Tibial nerve (tissue), 4 donors: ENCODE results near the gene FAM131A. TPM values are rescaled to one million over a fixed set of nuclear protein-coding genes. Genes with fewer than 3 reads are reported as not detected.

ENCODE experiments used
- DNase-seq, 2 donors: peaks; one replicate each; pipeline ENCODE4 v3.0.0-alpha.2; 2019; ENCODE audit warnings: low spot score in 2 of 2
- H3K27ac ChIP-seq, 4 donors: fragments of 200-600 bp; sonication (generic) in 3 of 4; one replicate each; pipeline ENCODE4 v1.5.1; 2017 to 2019; ENCODE audit warnings: mild to moderate bottlenecking in 1 of 4
- H3K27me3 ChIP-seq, 2 donors: fragments of 200-600 bp; sonication (generic) in 1 of 2; one replicate each; pipeline versions ENCODE4 v1.5.1 to v1.6.0; 2017 to 2019
- H3K36me3 ChIP-seq, 3 donors: fragments of 200-600 bp; sonication (generic); one replicate each; pipeline ENCODE4 v1.5.1; 2018 to 2019
- H3K4me1 ChIP-seq, 4 donors: fragments of 200-600 bp; sonication (generic) in 3 of 4; one replicate each; pipeline ENCODE4 v1.5.1; 2017 to 2019
- H3K4me3 ChIP-seq, 4 donors: fragments of 200-600 bp; sonication (generic) in 3 of 4; one replicate each; pipeline ENCODE4 v1.5.1; 2017 to 2019; ENCODE audit warnings: mild to moderate bottlenecking in 1 of 4, moderate library complexity in 1 of 4
- H3K9me3 ChIP-seq, 4 donors: fragments of 200-600 bp; sonication (generic) in 3 of 4; one replicate each; pipeline ENCODE4 v1.5.1; 2017 to 2019
- CTCF ChIP-seq, 5 experiments: fragments of 200-600 bp in 3 of 5; fragments of 450-650 bp in 2 of 5; sonication (generic) in 3 of 5; IDR thresholded peaks; one replicate each; pipeline ENCODE4 v1.5.1; 2016 to 2019; ENCODE audit warnings: antibody characterized with exemption in 5 of 5, mild to moderate bottlenecking in 3 of 5, moderate library complexity in 2 of 5
- EP300 ChIP-seq, 2 donors: sonication (generic); formaldehyde crosslinking; IDR thresholded peaks; one replicate each; pipeline ENCODE4 v1.6.1; 2017; ENCODE audit warnings: antibody characterized with exemption in 2 of 2, mild to moderate bottlenecking in 1 of 2
- POLR2A ChIP-seq, 2 donors: fragments of 450-650 bp; IDR thresholded peaks; one replicate each; pipeline ENCODE4 v1.6.1; 2017; ENCODE audit warnings: antibody characterized with exemption in 2 of 2, mild to moderate bottlenecking in 2 of 2, moderate library complexity in 2 of 2
- WGBS, 2 donors: methylation state at CpG; one replicate each; pipeline ENCODE4 v1.1.5; 2018; 5-methylcytosine and 5-hydroxymethylcytosine counted together
- total RNA-seq, 4 donors: library from RNA; depleted of rRNA; stranded (reverse); fragments of >200 nt; gene quantifications; one replicate each; pipeline ENCODE4 v1.1.0, GENCODE V29; 2016

FAM131A gene
- total RNA-seq, 4 donors from 2014 or later = 35.0 to 45.3 (median 39.6) TPM

- TF ChIP-seq EP300 (IDR thresholded peaks at IDR 0.05) (no peak), POLR2A (IDR thresholded peaks at IDR 0.05) (no peak), CTCF (IDR thresholded peaks at IDR 0.05) (no peak)
- Histone ChIP-seq H3K9me3 (no peaks in the 10 kb centered on the region), H3K36me3 (no peaks in the 10 kb centered on the region), H3K27me3 (peaks cover 0 to 26% of the 10 kb centered on the region in 2 donors), H3K4me3 (no peak overlapping the region), H3K27ac (no peak overlapping the region), H3K4me1 (peaks cover 0 to 4% (median 0%) of the 10 kb centered on the region in 4 donors)
- no peak for DNase-seq
- WGBS, 2 donors = 87 to 92% methylated on average over 19 to 20 of the region's 21 CpGs
These were observed 45.5 kb upstream of the FAM131A start for GRCh38 chr3:184291738-184292445.

GRCh38 chr3:184295771-184296170 is 41.6 kb upstream of the FAM131A start:
- H3K4me1 ChIP-seq = peaks cover 3 to 19% (median 9%) of the 10 kb centered on the region in 4 donors
- DNase-seq = no peak
- WGBS, 2 donors = 58 to 77% methylated on average over 3 of the region's 3 CpGs
- no peaks in the 10 kb centered on the region for H3K9me3 ChIP-seq
- peaks cover 0 to 4% (median 0%) of the 10 kb centered on the region in 3 donors for H3K36me3 ChIP-seq
- H3K4me3 ChIP-seq = no peak overlapping the region
- H3K27ac ChIP-seq = no peak overlapping the region
- TF ChIP-seq POLR2A (IDR thresholded peaks at IDR 0.05) = no peak
- TF ChIP-seq CTCF (IDR thresholded peaks at IDR 0.05) = no peak
- no peak for TF ChIP-seq EP300 (IDR thresholded peaks at IDR 0.05)
- no peaks in the 10 kb centered on the region for H3K27me3 ChIP-seq

- DNase-seq = no peak
These were observed 40.8 kb upstream of the FAM131A start for GRCh38 chr3:184296616-184297015.

GRCh38 chr3:184298759-184299487 is 38.5 kb upstream of the FAM131A start, which contains the start of gene PSMD2:
TSS of gene PSMD2 (plus strand) at chr3:184299241. CDS start at chr3:184299267, 26 bp downstream.
- DNase-seq = peak; percentile 92 to 94
- peaks cover 4 to 34% (median 21%) of the 10 kb centered on the region in 3 donors for H3K36me3 ChIP-seq
- WGBS, 2 donors = 0 to 1% methylated on average over 60 to 67 of the region's 78 CpGs
- H3K27ac ChIP-seq = peak within 1 kb of the TSS; percentile 63 to 91 (median 84)
- peak; percentile 21 to 77 for TF ChIP-seq POLR2A (IDR thresholded peaks at IDR 0.05)
- peak in 1 of 5 experiments; percentile 20 for TF ChIP-seq CTCF (IDR thresholded peaks at IDR 0.05)
- TF ChIP-seq EP300 (IDR thresholded peaks at IDR 0.05) = peak; percentile 22 to 80
- H3K9me3 ChIP-seq = no peaks in the 10 kb centered on the region
- H3K4me3 ChIP-seq = peak within 1 kb of the TSS; percentile 66 to 90 (median 86)
- H3K27me3 ChIP-seq = no peaks in the 10 kb centered on the region
- H3K4me1 ChIP-seq = peaks cover 3 to 22% (median 10%) of the 10 kb centered on the region in 4 donors

More at GRCh38 chr3:184296616-184297015, 40.8 kb upstream of the FAM131A start:
- no peaks in the 10 kb centered on the region for H3K27me3 ChIP-seq
- peaks cover 3 to 22% (median 10%) of the 10 kb centered on the region in 4 donors for H3K4me1 ChIP-seq
- H3K27ac ChIP-seq = no peak overlapping the region
- no peak overlapping the region for H3K4me3 ChIP-seq
- 67 to 78% methylated on average over 5 to 7 of the region's 7 CpGs for WGBS, 2 donors
- no peak for TF ChIP-seq EP300 (IDR thresholded peaks at IDR 0.05)
- H3K36me3 ChIP-seq = peaks cover 0 to 11% (median under 1%) of the 10 kb centered on the region in 3 donors
- no peaks in the 10 kb centered on the region for H3K9me3 ChIP-seq

GRCh38 chr3:184299488-184300377 is 37.7 kb upstream of the FAM131A start:
- no peak for DNase-seq
- H3K27ac ChIP-seq = peak overlapping the region in 3 of 4 donors; percentile 71 to 85 (median 83)
- peaks cover 4 to 42% (median 25%) of the 10 kb centered on the region in 3 donors for H3K36me3 ChIP-seq
- H3K9me3 ChIP-seq = no peaks in the 10 kb centered on the region
- H3K4me1 ChIP-seq = peaks cover 3 to 22% (median 10%) of the 10 kb centered on the region in 4 donors
- 14 to 15% methylated on average over 29 of the region's 29 CpGs for WGBS, 2 donors
- H3K27me3 ChIP-seq = no peaks in the 10 kb centered on the region
- TF ChIP-seq CTCF (IDR thresholded peaks at IDR 0.05) (no peak), POLR2A (IDR thresholded peaks at IDR 0.05) (no peak), EP300 (IDR thresholded peaks at IDR 0.05) (no peak)
- H3K4me3 ChIP-seq = peak overlapping the region; percentile 66 to 90 (median 86)
